Activated CD8-positive, alpha-beta T cell treated with anti-CD3 and anti-CD28 coated beads for 36 hours (primary cell): Measurements from ENCODE around the gene YY1. TPM values are rescaled to one million over a fixed set of nuclear protein-coding genes. Genes with fewer than 3 reads are reported as not detected.

Source experiments
- ATAC-seq: fragments of 200-7000 bp; cut with Tn5 transposase; one replicate; pipeline ENCODE4 v1.10.0; 2021; ENCODE audit warnings: mild to moderate bottlenecking, moderate library complexity
- CTCF ChIA-PET: fragments of 350-600 bp; sonication (Branson Sonifier 250); formaldehyde crosslinking; loops from one replicate; lab custom pipeline; 2021; ENCODE audit warnings: antibody characterized with exemption; lab: Charles Lee
- POLR2A ChIA-PET: fragments of 350-600 bp; sonication (Branson Sonifier 250); formaldehyde crosslinking; loops from one replicate; lab custom pipeline; 2021; ENCODE audit warnings: antibody characterized with exemption; lab: Charles Lee
- DNase-seq: peaks from one replicate; pipeline ENCODE4 v3.0.0-alpha.2; 2020
- H3K27ac Mint-ChIP-seq: one replicate; pipeline ENCODE4 v1.8.0; 2021; ENCODE audit warnings: mild to moderate bottlenecking, mixed read lengths
- H3K27me3 Mint-ChIP-seq: one replicate; pipeline ENCODE4 v1.8.0; 2021; ENCODE audit warnings: mixed read lengths
- H3K36me3 Mint-ChIP-seq: one replicate; pipeline ENCODE4 v1.8.0; 2021; ENCODE audit warnings: low read depth, mixed read lengths
- H3K4me1 Mint-ChIP-seq: one replicate; pipeline ENCODE4 v1.8.0; 2021; ENCODE audit warnings: low read depth, mixed read lengths
- H3K4me3 Mint-ChIP-seq: one replicate; pipeline ENCODE4 v1.8.0; 2021; ENCODE audit warnings: mild to moderate bottlenecking, moderate library complexity, mixed read lengths
- H3K9me3 Mint-ChIP-seq: one replicate; pipeline ENCODE4 v1.8.0; 2021; ENCODE audit warnings: mixed read lengths
- CTCF ChIP-seq: fragments of 200-600 bp; IDR thresholded peaks from one replicate; pipeline ENCODE4 v1.8.0; 2022; ENCODE audit warnings: antibody characterized with exemption, mild to moderate bottlenecking
- intact Hi-C: fragments of 100-400 bp; cut with micrococcal nuclease; formaldehyde crosslinking; loops from one replicate; pipeline ENCODE4 v1.10.0; 2022
- total RNA-seq, 2 experiments: library from RNA; stranded (reverse); gene quantifications; one replicate each; pipeline ENCODE4 v1.2.3, GENCODE V29; 2021

The YY1 gene
- total RNA-seq, 2 experiments from 2014 or later, result 105 TPM

- Mint-ChIP-seq H3K4me3 (no peak overlapping the region), H3K27me3 (no peaks in the 10 kb centered on the region), H3K36me3 (no peaks in the 10 kb centered on the region), H3K27ac (no peak overlapping the region), H3K4me1 (peaks cover 1% of the 10 kb centered on the region), H3K9me3 (no peaks in the 10 kb centered on the region)
- CTCF ChIA-PET, result interaction anchor here (1.7 kb wide), 1 partner anchor 10 kb away, joined by 8 read pairs; no protein-coding TSS in a partner anchor
- POLR2A ChIA-PET, result interaction anchor here (0.7 to 1.3 kb wide), 3 partner anchors 8 to 42 kb away, joined by 3 to 6 read pairs (median 3); no protein-coding TSS in a partner anchor
- no peak for TF ChIP-seq CTCF
- ATAC-seq, result no peak
- no peak for DNase-seq
- intact Hi-C loops, result no loop called here
These were observed 54.0 kb downstream of the YY1 start for GRCh38 chr14:100292776-100293461.

GRCh38 chr14:100293497-100294212, 54.7 kb downstream of the YY1 start:
- POLR2A ChIA-PET, result interaction anchor here (0.7 kb wide), 1 partner anchor 9 kb away, joined by 3 read pairs; no protein-coding TSS in a partner anchor
- no peak overlapping the region for H3K27ac Mint-ChIP-seq
- intact Hi-C loops, result no loop called here
- ATAC-seq (no peak), DNase-seq (no peak)
- no peak overlapping the region for H3K4me3 Mint-ChIP-seq
- no peak for TF ChIP-seq CTCF
- H3K4me1 Mint-ChIP-seq, result peaks cover 7% of the 10 kb centered on the region
- no peaks in the 10 kb centered on the region for H3K27me3 Mint-ChIP-seq
- CTCF ChIA-PET, result interaction anchor here (1.7 to 2.2 kb wide), 2 partner anchors 7 to 9 kb away, joined by 8 to 13 read pairs; no protein-coding TSS in a partner anchor
- no peaks in the 10 kb centered on the region for H3K9me3 Mint-ChIP-seq
- H3K36me3 Mint-ChIP-seq, result no peaks in the 10 kb centered on the region

- Mint-ChIP-seq H3K27ac (no peak overlapping the region), H3K4me1 (peaks cover 7% of the 10 kb centered on the region), H3K4me3 (no peak overlapping the region), H3K36me3 (no peaks in the 10 kb centered on the region), H3K9me3 (no peaks in the 10 kb centered on the region), H3K27me3 (no peaks in the 10 kb centered on the region)
- POLR2A ChIA-PET, result interaction anchor here (0.5 to 1.7 kb wide), 4 partner anchors 10 to 48 kb away, joined by 3 to 5 read pairs (median 3); no protein-coding TSS in a partner anchor
- CTCF ChIA-PET, result interaction anchor here (0.7 to 2.2 kb wide), 4 partner anchors 8 to 90 kb away, joined by 3 to 13 read pairs (median 4); no protein-coding TSS in a partner anchor
- intact Hi-C loops, result no loop called here
- DNase-seq, result no peak
- ATAC-seq, result no peak
- no peak for TF ChIP-seq CTCF
These were observed 55.4 kb downstream of the YY1 start for GRCh38 chr14:100294213-100294962.

GRCh38 chr14:100294963-100295330, 56.0 kb downstream of the YY1 start:
- CTCF ChIA-PET, result interaction anchor here (0.7 to 2.2 kb wide), 4 partner anchors 9 to 89 kb away, joined by 3 to 13 read pairs (median 4); no protein-coding TSS in a partner anchor
- Mint-ChIP-seq H3K4me3 (no peak overlapping the region), H3K9me3 (no peaks in the 10 kb centered on the region), H3K36me3 (no peaks in the 10 kb centered on the region), H3K4me1 (peaks cover 7% of the 10 kb centered on the region), H3K27me3 (no peaks in the 10 kb centered on the region), H3K27ac (no peak overlapping the region)
- TF ChIP-seq CTCF, result no peak
- DNase-seq (no peak), ATAC-seq (no peak)
- POLR2A ChIA-PET, result interaction anchor here (0.5 to 1.7 kb wide), 4 partner anchors 10 to 48 kb away, joined by 3 to 5 read pairs (median 3); no protein-coding TSS in a partner anchor
- intact Hi-C loops, result no loop called here
